Stimulated activated CD8-positive, alpha-beta memory T cell treated with anti-CD3 and anti-CD28 coated beads, Interleukin-15, amount 100 ng/mL, for 24 hours (primary cell): Measurements from ENCODE around the gene LRRC74A.

Experiments
- DNase-seq: peaks from one replicate; pipeline ENCODE4 v3.0.0-alpha.2; 2020; ENCODE audit warnings: low read depth

LRRC74A gene

DNA sequence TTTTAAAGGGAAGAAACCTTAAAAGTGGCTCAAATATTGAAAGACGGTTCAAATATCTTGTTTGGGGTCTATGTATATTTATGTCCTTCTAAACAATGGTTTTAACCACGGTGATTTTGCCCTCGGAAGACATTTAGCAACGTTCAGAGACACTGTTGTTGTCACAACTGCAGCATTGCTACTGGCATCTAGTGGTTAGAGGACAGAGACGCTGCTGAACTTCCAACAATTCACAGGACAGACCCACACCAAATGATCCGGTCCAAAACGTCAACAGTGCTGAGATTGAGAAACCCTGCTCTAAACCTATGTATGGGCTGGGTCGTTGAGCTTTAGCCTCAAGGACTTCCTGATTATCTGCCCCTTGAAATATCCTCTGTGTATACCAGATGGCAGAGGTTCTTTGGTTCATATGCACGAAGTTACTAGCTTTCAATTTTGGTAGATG lies 15.2 kb upstream of the LRRC74A start:
- DNase-seq: no peak

DNA sequence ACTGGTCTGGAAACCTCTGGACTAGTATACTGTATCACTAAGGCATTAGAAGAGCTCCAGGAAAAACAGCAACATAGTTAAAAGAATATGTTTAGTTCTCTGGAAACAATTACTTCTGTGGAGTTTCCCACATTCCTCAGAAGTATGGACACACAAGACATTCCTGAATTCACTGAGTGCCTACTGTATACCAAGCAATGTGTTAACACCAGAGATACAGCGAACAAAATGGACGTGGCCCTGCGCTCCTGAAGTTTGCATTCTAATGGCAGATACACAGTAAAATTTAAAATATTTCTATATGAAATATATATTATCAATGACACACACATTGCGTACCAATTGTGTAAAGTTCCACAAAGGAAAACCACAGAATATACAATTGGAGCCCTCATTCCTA lies 14.6 kb upstream of the LRRC74A start:
- no peak for DNase-seq

DNA sequence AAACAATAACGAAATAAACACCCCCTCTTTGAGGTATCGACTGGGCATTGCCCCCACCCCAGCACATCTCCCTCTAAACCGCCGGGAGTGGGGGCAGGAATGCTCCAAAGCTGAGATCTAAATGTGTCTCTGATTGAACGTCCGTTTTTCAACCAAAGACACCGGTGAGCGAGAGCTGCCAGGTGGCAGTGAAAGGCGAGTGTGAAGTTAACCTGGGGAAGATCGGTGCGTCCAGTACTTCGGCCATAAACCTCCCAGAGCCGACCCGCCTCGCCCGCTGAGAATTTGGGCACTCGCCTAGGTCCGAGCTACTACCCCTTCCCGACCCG lies 14.2 kb upstream of the LRRC74A start:
- DNase-seq: no peak

DNA sequence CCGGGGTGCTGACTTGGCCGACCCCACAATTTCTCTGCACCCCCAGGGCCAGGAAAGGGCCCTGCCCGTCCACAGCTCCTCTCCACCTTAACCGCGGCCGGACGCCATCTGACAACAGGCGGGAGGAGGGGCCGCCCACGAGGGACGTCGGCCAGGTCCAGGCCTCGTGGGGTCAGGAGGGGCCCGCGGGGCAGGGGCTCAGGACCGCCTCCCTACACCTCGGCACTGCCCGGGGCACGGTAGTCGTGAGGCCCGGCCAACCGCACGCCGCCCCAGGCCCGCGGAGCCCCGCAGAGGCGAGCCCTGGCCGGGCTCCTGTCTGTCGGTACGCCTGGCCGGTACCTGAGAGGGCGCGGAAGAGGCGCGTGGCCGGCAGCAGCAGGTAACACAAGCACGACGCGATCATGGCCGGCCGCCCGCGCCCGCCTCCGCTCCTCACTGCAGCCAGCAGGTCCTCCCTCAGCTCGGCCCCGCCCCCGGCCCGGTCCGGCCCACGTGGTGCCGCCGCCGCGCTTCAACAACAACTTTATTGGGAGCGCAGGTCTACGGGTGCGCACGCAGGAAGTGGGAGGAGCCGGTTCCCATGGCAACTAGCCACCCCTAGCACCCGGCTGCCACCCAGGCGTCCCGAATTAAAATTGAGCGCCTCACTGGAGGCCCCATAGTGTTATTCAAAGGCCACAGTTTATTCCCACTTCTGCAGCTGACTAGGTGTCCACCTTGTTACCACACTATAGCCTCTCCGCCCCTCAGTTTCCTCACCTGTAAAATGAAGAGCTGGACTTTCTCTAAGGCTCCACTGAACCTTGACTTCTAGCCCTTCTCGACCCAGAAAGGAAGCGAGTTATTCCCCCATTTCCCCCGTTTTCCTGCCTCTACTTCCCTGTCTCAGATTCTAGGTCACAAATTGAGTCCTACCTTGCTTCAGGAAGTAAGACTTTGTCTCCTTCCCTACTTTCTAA lies 13.5 kb upstream of the LRRC74A start, which contains the start of gene ANGEL1:
Gene ANGEL1, minus strand, starts transcription at position 461 of the 962 bp plus-strand sequence. Its CDS starts 55 bp downstream, at position 406.
- peak; percentile 97 for DNase-seq

DNA sequence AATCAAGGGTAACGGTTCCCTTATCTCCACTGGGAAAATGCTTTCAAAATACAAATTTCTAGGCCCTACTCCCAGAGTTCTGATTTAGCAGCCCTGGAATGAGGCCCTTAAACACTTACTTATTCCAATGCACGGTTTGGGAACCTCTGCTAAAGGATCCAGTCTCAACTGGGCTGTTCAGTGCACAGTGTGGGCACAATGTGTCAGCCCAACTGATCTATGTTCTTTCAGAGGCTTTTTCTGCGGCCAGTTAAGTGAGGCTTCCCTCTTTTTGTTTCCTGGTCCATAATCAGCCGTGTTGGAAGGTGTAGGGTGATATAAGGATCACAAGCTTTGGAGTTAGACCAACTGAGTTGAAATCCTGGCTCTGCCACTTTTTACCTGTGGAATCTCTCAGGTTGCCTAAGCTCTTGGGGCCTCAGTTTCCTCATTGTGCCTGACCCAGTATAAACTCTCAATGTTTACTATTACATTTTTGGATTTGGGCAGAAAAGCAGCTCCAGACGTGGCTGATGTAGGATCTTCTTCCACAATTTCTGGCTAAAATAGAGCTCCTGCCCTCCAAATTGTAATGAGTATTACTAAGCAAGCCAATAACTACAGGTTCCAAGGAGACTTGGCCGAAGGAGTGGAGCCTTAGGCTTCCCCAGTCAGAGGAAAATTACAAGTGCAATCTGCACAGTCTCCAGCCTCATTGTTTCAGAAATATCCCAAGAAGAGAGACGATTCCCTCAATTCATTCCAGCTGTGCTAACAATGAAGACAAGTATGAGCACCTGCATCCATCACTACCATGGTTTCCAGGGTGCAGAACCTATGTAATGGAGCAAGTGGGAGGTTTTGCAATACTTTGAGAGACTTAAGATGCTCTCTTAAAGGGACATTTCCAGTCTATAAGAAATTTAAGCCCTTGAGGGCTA lies 11.2 kb upstream of the LRRC74A start:
- no peak for DNase-seq

DNA sequence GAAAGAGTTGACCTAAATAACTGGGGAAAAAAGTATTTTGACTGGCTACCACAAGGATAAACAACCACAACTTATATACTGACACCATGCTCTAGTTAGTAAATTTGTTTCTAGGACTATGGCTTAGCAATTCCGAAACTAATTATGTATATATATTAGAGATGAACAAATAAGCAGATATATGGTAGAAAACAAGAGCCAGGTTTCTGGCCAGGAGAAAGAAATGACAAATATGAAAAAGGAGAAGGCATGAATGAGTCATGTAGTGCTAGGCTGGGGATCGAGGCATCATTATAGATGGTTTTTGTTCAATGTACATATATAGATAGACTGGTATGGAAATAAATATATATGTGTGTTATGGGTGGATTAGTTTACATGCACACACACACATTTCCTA lies 5.5 kb upstream of the LRRC74A start:
- DNase-seq: no peak

DNA sequence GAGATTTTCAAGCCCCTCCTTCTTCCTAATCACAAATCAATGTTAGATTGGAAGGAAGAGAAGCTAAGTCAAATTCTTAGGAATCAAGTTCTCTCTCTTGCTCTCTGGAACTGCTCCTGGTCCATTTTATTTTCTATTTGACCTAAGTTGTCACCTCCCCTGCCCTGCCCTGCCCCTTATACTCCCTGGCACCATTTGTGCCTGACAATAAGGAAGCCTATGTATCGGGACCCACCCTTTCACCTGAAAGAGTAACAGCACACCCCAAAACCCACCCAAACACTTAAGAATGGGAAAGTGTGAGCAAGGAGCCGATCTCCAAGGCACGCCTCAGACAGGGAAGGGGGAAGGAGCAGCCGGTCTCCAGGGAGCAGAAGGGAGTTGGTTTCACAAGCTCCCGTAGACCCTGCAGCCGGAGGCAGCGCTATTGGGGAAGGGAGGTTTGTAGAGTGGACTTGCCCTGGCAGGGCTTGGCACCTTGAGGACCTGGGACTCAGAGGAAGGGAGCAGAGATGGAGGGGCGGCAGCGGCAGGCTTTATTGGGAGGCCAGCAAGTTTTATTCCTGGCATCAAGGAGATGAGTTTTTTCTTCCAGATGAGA lies 1.6 kb downstream of the LRRC74A start:
- DNase-seq: no peak

DNA sequence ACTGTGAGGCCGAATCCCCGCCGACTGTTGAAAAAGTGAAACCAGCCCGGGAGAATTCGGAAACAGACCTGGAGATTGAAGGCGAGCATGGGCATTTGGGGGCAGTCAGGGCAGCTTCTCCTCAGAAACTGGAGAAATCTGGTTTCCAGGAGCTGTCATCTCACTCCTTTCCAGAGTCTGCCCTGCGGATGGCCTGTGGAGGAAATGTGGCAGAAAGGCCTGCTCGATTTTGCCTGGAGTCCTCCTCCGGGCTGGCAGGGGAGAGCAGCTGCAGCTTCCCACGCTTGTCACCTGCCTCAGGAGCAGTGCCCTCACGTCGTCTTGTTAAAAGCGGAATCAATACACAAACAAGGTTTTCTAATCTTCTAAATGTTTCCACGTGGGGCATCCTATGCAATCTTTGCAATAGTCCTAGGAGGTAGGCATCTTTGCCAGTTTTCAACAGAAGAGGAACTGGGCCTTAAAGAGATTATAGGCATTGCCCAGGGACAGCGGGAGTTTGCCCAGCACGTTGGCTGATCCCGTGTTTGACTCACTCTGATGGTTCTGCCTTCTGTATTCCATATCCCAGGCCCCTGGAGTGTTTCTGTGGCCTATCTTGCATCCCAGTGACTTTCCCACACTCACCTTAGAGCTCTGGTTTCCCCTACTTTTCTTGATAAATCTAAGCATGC lies 2.3 kb downstream of the LRRC74A start:
- no peak for DNase-seq

DNA sequence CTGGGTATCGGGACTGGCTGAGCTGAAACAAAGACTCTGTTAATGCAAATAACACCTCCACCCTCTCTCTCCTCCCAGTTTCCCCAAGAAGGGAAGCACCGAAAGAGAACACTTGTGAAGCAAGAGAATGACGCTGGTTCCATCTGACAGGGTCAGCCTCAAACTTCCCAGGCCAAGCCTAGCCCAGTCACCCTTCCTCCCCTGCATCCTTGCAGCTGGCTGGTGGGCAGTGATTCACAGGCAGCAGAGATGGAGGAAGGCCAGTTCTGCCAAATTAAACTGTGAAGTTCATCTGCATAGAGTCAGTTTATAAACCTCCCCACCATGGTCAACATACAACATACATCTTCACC lies 2.8 kb downstream of the LRRC74A start:
- DNase-seq: no peak

DNA sequence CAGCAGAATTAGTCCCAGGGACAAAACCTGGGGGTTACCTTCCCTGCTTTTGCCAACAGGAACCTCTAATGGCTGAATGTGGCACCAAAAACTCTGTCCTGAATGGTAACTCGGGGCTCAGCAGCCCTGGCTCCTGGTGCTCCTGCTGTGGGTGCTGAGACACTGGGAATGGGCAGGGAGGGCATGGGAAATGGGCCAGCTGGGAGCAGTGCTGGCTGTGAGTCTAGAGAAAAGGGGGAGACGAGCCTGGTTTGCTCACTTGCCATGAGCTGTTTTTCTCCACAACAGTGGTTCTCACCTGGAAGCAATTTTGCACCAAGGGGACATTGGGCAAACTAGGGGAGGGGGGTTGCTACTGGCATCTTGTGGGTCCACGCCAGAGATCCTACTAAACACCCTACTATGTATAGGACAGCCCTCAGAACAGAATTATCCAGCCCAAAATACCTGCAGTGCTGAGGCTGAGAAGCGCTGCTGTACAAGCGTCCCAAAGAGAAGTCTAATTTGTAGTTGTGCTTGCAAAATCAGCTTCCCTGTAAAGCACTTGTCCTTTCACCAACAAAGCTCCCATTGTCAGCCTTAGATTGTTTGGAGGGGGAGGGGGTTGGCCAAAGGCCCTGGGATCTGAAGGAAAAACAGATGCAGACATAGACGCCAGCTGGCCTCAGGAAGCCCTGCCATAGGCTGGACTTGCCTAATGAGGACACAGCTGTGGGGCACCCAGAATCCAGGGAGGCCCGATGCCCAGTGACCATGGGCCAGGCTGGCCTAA lies 3.6 kb downstream of the LRRC74A start:
- DNase-seq: no peak

DNA sequence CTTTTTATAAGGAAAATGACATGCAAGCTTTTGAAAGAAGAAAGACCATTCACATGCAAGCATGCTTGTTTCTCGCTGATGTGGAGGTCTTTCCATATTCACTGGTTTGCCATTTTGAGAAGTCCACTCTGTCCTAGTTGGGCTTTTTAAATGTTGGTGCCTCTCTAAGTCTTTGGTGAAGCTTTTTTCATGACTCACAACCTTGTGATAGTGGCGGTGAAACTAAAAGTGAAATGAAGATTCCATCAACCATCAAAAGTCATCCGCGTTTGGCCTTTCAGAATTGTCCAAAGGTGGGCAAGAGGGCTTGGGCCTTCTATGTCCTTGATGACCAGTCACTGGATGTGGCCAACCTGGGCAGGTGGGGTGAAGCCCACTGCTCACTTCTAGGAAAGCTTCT lies 4.3 kb downstream of the LRRC74A start:
- no peak for DNase-seq

DNA sequence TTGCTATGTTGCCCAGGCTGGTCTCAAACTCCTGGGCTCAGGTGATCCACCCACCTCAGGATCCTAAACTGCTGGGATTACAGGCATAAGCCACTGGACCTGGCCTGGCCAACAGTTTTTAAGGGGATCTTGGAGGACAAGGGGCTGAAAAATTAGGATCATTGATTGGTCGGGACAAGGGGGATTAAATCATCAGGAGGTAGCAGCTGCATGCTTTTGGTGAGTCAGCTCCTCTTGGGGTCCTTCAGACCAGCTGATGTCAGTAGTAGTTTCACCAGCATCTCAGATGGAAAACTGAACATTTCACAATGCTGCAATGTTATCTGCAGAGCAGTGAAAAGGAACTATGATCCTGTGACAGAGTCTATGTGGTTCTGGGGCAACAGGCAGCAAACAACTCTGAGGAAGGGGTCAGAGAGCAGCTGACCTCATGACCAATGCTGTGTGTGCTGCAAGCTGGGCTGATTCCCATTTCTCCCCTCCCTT lies 6.3 kb downstream of the LRRC74A start:
- DNase-seq: no peak

DNA sequence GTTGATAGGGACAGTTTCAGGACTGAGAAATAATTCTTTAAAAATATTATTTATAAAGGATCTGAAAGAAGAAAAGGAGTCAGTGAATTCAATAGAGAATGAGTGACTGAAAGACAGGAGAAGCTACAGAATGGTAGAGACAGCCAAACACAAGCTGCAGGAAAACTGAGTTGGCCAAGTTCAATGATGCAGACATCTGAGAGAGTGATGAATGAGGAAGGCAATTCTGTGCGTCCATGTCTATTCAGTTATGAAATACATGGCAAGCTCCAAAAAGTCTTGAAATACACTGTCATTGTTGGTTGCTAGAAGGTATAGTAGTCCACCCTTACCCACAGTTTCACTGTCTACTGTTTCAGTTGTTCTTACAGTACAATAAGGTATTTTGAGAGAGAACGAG lies 6.8 kb downstream of the LRRC74A start:
- no peak for DNase-seq

DNA sequence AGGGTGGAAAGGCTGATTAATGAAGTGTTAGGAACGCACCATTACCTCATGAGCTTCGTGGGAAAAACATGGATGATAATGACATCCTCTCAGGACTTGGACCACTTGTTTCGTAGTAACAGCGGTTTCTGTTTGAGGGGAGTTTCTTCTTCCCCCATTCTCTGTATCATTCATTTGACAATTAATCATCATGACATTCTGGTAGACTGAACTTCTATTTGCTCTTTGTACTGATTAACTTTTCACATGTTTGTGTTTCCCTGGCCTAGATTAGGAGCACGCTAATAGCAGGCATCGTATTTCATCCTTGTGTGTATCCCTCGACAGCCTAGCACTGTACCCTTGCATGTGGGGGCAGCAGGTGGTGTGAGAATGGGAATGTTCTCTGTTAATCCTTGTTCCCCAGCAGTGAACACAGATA lies 8.0 kb downstream of the LRRC74A start:
- DNase-seq: no peak

DNA sequence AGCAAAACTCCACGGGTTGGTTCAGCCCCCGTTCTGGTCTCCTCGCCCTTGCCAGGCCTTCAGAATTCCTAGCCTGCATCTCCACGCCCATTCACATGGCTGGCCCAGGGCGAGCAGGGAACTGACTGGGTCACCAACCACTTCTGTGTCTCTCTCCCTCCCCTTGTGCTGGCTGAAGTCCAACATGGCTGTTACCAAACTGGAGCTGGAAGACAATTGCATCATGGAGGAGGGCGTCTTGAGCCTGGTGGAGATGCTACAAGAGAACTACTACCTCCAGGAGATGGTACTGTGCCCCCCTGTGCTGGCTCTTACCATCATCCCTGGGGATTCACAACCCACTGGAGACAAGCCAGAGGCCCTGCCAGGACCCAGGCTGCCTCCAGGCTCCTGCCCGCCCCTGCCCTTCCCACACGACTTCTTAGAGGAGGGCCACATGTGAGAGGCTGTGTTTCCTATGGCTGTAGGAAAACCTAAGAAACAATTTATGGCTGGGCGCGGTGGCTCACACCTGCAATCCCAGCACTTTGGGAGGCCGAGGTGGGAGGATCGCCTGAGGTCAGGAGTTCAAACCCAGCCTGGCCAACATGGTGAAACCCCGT lies 9.9 kb downstream of the LRRC74A start:
- no peak for DNase-seq

DNA sequence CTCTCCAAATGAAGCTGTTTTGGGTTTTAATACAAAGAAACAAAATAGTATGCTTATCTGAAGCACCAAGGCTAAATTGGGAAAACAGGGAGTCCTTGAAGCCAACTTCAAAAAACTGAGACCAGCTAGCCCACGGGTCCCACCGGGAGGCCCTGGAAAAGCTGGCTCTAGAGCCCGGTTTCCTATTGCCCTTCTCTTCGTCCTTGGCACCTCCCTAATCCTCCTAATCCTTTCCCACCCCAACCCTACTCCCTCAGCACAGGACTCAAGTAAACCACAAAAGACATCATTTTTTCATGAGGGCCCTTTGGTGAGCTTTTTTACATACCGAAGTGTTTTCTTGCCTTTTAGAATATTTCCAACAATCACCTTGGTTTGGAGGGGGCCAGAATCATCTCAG lies 11.3 kb downstream of the LRRC74A start:
- DNase-seq: no peak

DNA sequence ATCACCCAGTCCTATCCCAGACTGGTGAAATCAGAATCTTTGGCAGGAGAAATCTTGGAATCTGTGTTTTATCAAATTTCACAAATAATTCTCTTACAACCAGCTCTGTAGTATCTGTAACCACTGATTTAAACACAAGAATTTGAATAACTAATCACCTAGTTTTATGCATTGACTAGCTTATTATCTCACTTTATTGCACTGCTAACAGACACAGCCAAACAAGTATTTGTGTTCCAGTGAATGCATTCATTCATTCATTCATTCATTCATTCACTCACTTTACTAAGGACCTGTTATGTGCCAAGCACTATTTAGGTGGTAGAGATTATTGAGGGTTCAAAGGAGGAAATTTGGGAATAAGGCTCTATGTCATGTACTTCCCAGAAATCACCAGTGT lies 16.2 kb downstream of the LRRC74A start:
- DNase-seq: no peak

DNA sequence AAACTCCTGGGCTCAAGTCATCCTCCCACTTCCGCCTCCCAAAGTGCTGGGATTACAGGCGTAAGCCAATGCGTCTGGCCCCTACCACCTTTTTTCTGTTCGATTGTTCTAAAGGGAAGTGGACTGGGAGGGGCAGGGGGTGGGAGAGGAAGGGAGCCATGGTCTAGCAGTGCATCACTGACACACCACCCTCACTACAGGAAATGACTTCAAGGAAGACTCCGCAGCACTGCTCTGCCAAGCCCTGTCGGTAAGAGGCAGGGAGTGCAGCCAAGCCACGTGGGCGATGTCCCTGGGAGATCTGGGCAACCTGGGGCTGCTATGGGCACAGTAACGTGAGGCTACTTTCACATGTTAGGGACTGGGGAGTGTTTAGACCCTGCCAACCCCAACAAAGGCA lies 18.0 kb downstream of the LRRC74A start:
- DNase-seq: peak; percentile 20

DNA sequence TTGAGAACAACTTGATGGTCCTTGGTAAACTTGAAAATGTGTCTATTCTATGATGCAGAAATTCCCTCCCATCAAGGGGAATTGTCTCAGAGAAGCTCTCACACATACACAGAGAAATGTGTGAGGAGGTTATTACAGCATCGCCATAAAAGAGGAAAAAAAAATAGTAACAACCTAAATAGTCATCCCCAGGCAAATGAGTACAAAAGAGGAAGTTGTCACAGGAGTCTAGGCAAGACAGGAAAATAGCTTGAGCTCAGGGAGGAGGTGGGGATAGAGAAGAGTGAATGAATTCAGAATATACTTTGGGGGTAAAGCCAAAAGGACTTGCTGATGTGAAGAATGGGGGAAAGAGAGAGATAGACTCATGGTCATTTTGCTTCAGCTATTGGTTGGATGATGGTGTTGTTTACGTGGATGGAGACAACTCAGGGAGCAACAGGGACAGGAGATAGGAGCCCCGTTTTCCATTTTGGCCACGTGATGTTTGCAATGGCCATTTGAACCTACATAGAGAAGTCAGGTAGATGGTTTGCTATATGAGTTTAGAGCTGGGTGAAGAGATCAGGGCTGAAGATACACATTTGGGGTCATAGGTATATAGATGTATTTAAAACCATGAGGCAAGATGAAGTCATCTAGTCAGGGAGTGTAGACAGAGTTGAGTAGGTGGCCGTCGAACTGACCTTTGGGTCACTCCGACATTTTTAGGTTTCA lies 20.3 kb downstream of the LRRC74A start:
- no peak for DNase-seq

DNA sequence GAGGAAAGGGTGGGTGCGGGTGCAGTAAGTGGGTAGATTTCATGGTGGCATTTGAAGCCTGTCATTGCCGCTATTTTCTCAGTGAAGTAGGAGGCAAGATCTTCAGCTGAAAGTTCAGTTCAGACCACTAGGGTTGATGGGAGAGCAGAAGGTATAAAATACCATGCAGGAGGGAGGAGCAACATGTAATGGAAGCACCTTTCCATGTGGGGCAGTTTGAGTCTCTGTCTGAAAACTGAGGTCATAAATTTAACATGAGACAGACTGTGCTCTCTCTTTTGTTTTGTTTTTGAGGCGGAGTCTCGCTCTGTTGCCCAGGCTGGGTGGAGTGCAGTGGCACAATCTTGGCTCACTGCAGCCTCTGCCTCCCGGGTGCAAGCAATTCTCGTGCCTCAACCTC lies 22.7 kb downstream of the LRRC74A start:
- DNase-seq: no peak
